GM23338 (cell line): ENCODE measurements around the gene STT3B. TPM values are rescaled to one million over a fixed set of nuclear protein-coding genes. Genes with fewer than 3 reads are reported as not detected.

Experiments used
- ATAC-seq: fragments of 200-7000 bp; cut with Tn5 transposase; 3 replicates; pipeline ENCODE4 v1.9.1; 2020
- DNase-seq: peaks from one replicate; pipeline ENCODE4 v3.0.0-alpha.2; 2015; ENCODE audit warnings: low spot score
- H2AFZ ChIP-seq: fragments of 200-600 bp; sonication (generic); 2 replicates; pipeline ENCODE4 v1.8.0; 2016; ENCODE audit warnings: antibody characterized with exemption, mild to moderate bottlenecking, moderate library complexity
- H3F3A ChIP-seq: fragments of 200-600 bp; sonication (generic); replicated peaks from 2 replicates; pipeline ENCODE4 v1.8.0; 2017; ENCODE audit warnings: antibody characterized with exemption, mixed run types, low read depth
- H3K27ac ChIP-seq: fragments of 200-600 bp; sonication (generic); 2 replicates; pipeline ENCODE4 v1.6.1; 2016; ENCODE audit warnings: low read depth
- H3K27me3 ChIP-seq: fragments of 200-600 bp; sonication (generic); 2 replicates; pipeline ENCODE4 v1.8.0; 2016; ENCODE audit warnings: mild to moderate bottlenecking, mixed run types, moderate library complexity; ENCODE audit not compliant: insufficient read depth
- H3K36me3 ChIP-seq: fragments of 200-600 bp; sonication (generic); 2 replicates; pipeline ENCODE4 v1.8.0; 2016; ENCODE audit warnings: mild to moderate bottlenecking; ENCODE audit not compliant: insufficient read depth
- H3K4me1 ChIP-seq: fragments of 200-600 bp; sonication (generic); 2 replicates; pipeline ENCODE4 v1.8.0; 2016; ENCODE audit warnings: mild to moderate bottlenecking, moderate library complexity; ENCODE audit not compliant: insufficient read depth
- H3K4me2 ChIP-seq: fragments of 200-600 bp; sonication (generic); 2 replicates; pipeline ENCODE4 v1.7.1; 2017; ENCODE audit warnings: mixed run types
- H3K4me3 ChIP-seq: fragments of 200-600 bp; sonication (generic); 2 replicates; pipeline ENCODE4 v1.6.1; 2016; ENCODE audit warnings: mixed run types
- H3K79me2 ChIP-seq: fragments of 200-600 bp; sonication (generic); replicated peaks from 2 replicates; pipeline ENCODE4 v1.8.0; 2017; ENCODE audit warnings: mild to moderate bottlenecking; ENCODE audit not compliant: insufficient read depth
- H3K9me2 ChIP-seq: fragments of 200-600 bp; sonication (generic); 2 replicates; pipeline ENCODE4 v1.8.0; 2017; ENCODE audit not compliant: insufficient read depth
- H4K20me1 ChIP-seq: fragments of 200-600 bp; sonication (generic); replicated peaks from 2 replicates; pipeline ENCODE4 v1.8.0; 2017; ENCODE audit warnings: mild to moderate bottlenecking; ENCODE audit not compliant: insufficient read depth
- H3K27ac Mint-ChIP-seq: 2 replicates; pipeline ENCODE4 v1.8.0; 2020; ENCODE audit warnings: inconsistent platforms, mild to moderate bottlenecking, moderate library complexity, mixed read lengths
- H3K27me3 Mint-ChIP-seq: 3 replicates; pipeline ENCODE4 v1.8.0; 2022; ENCODE audit warnings: low read depth, mild to moderate bottlenecking, moderate library complexity, mixed read lengths, inconsistent platforms; ENCODE audit not compliant: insufficient read depth, poor library complexity
- H3K36me3 Mint-ChIP-seq: 3 replicates; pipeline ENCODE4 v1.8.0; 2021; ENCODE audit warnings: low read depth, mild to moderate bottlenecking, inconsistent platforms, moderate library complexity, mixed read lengths
- H3K4me1 Mint-ChIP-seq: 3 replicates; pipeline ENCODE4 v1.8.0; 2020; ENCODE audit warnings: mild to moderate bottlenecking, inconsistent platforms, mixed read lengths
- H3K4me3 Mint-ChIP-seq: 3 replicates; pipeline ENCODE4 v1.8.0; 2021; ENCODE audit warnings: moderate library complexity, mild to moderate bottlenecking, inconsistent platforms, mixed read lengths
- H3K9me3 Mint-ChIP-seq: 3 replicates; pipeline ENCODE4 v1.8.0; 2020; ENCODE audit warnings: moderate library complexity, mild to moderate bottlenecking, inconsistent platforms, mixed read lengths
- EZH2 ChIP-seq: fragments of 200-600 bp; sonication (generic); IDR thresholded peaks from one replicate; pipeline ENCODE4 v1.8.0; 2017; ENCODE audit warnings: antibody characterized with exemption, mild to moderate bottlenecking, low read depth; ENCODE audit not compliant: unreplicated experiment
- EZH2phosphoT487 ChIP-seq: fragments of 200-600 bp; sonication (generic); IDR thresholded peaks from one replicate; pipeline ENCODE4 v1.8.1; 2018; ENCODE audit warnings: antibody characterized with exemption; ENCODE audit not compliant: unreplicated experiment
- JUNB ChIP-seq: IDR thresholded peaks from one replicate; pipeline ENCODE4 v1.6.1; 2016; ENCODE audit warnings: antibody characterized with exemption; ENCODE audit not compliant: unreplicated experiment
- NANOG ChIP-seq: IDR thresholded peaks from 2 replicates; pipeline ENCODE4 v1.6.1; 2016; ENCODE audit warnings: antibody characterized with exemption, borderline replicate concordance
- POLR2AphosphoS5 ChIP-seq: IDR thresholded peaks from 2 replicates; pipeline ENCODE4 v1.6.1; 2016; ENCODE audit warnings: antibody characterized with exemption, low read depth
- ZNF114 ChIP-seq: fragments of 250-450 bp; sonication (Bioruptor Pico); IDR thresholded peaks from 2 replicates; pipeline ENCODE4 v1.5.0; 2020; ENCODE audit warnings: mild to moderate bottlenecking, moderate library complexity
- ZNF331 ChIP-seq: fragments of 250-450 bp; sonication (Bioruptor Pico); IDR thresholded peaks from 2 replicates; pipeline ENCODE4 v1.5.0; 2020; ENCODE audit warnings: low read depth, mild to moderate bottlenecking, moderate library complexity
- ZNF462 ChIP-seq: fragments of 250-450 bp; sonication (Bioruptor Pico); IDR thresholded peaks from 2 replicates; pipeline ENCODE4 v1.5.0; 2020; ENCODE audit warnings: mild to moderate bottlenecking, moderate library complexity
- polyA plus RNA-seq: library from polyadenylated mRNA; unstranded; fragments of >200 nt; fragmentation: Nextera tagmentation; extraction: Ambion mirVana; gene quantifications from 2 replicates; pipeline ENCODE4 v1.2.1, GENCODE V29; 2016
- total RNA-seq: library from RNA; depleted of rRNA; stranded (reverse); fragments of >200 nt; shearing (Covaris generic); gene quantifications from 2 replicates; pipeline ENCODE4 v1.2.3, GENCODE V29; 2014
- TF ChIP-seq, protein P1 (sequence below): IDR thresholded peaks from one replicate; pipeline ENCODE4 v1.6.1; 2018; ENCODE audit warnings: antibody characterized with exemption; ENCODE audit not compliant: unreplicated experiment
- TF ChIP-seq, protein P2 (sequence below), 2 experiments: fragments of 200-600 bp in 1 of 2; sonication (generic) in 1 of 2; conservative IDR thresholded peaks; 2 replicates each; pipeline versions ENCODE4 v1.5.1 to v1.6.1; 2016 to 2017; ENCODE audit warnings: antibody characterized with exemption in 2 of 2, low read depth in 2 of 2, mild to moderate bottlenecking in 2 of 2, moderate library complexity in 1 of 2

The STT3B gene
- total and polyA plus RNA-seq, 2 experiments from 2014 or later: 44.1 to 167 TPM

DNA sequence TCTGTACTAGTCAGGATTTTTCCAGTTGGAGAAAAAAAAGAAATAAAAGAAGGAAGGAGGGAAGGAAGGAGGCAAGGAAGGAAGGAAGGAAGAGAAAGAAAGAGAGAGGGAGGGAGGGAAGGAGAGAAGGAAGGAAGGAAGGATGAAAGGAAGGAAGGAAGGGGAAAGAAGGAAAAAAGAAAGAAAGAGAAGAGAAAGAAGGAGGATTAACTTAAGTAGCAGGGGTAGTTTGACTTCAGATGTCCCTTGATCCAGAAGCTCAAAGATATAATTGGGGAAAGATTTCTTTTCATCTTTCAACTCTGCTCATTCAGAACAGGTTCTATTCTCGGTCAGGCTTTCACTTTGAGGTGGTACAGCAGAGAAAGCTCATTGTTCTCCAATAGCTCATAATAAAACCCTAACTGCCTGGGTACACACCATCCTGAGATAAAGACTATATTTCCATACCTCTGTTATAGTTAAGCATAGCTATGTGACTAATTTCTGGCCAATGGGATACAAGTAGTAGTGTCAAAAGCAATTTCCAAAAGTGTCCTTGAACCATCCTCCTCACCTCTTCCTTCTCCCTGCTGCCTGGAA lies 23.5 kb upstream of the STT3B start (continued):
- TF ChIP-seq, protein P1, sequence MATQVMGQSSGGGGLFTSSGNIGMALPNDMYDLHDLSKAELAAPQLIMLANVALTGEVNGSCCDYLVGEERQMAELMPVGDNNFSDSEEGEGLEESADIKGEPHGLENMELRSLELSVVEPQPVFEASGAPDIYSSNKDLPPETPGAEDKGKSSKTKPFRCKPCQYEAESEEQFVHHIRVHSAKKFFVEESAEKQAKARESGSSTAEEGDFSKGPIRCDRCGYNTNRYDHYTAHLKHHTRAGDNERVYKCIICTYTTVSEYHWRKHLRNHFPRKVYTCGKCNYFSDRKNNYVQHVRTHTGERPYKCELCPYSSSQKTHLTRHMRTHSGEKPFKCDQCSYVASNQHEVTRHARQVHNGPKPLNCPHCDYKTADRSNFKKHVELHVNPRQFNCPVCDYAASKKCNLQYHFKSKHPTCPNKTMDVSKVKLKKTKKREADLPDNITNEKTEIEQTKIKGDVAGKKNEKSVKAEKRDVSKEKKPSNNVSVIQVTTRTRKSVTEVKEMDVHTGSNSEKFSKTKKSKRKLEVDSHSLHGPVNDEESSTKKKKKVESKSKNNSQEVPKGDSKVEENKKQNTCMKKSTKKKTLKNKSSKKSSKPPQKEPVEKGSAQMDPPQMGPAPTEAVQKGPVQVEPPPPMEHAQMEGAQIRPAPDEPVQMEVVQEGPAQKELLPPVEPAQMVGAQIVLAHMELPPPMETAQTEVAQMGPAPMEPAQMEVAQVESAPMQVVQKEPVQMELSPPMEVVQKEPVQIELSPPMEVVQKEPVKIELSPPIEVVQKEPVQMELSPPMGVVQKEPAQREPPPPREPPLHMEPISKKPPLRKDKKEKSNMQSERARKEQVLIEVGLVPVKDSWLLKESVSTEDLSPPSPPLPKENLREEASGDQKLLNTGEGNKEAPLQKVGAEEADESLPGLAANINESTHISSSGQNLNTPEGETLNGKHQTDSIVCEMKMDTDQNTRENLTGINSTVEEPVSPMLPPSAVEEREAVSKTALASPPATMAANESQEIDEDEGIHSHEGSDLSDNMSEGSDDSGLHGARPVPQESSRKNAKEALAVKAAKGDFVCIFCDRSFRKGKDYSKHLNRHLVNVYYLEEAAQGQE: no peak

DNA sequence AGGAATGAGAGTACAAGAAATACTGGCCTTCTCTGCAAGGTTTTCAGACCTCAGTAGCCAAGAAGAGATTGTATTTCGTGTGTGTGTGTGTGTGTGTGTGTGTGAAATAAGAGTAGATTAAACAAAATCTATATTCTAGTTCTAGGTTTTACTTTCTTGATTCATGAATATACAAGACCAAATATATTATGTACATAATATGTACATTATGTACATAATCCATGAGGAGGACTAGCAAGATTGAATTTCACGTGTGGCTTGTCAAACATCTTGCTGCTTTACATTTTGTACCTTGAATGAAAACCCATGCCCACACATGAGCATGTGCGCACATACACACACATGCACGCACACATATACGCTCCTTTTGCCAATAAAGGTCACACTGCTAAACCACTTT lies 18.2 kb upstream of the STT3B start:
- Histone ChIP-seq H3K4me1 (no peaks in the 10 kb centered on the region), H4K20me1 (no peaks in the 10 kb centered on the region), H3K27ac (no peak overlapping the region), H3F3A (no peaks in the 10 kb centered on the region), H3K79me2 (no peaks in the 10 kb centered on the region), H3K36me3 (no peaks in the 10 kb centered on the region), H3K9me2 (peaks cover 7% of the 10 kb centered on the region), H2AFZ (no peak overlapping the region), H3K4me3 (no peak overlapping the region), H3K4me2 (no peak overlapping the region), H3K27me3 (no peaks in the 10 kb centered on the region)
- no peak for DNase-seq
- Mint-ChIP-seq H3K4me3 (no peak overlapping the region), H3K36me3 (no peaks in the 10 kb centered on the region), H3K4me1 (no peaks in the 10 kb centered on the region), H3K27ac (no peak overlapping the region), H3K27me3 (peaks cover 2% of the 10 kb centered on the region), H3K9me3 (no peaks in the 10 kb centered on the region)
- no peak for ATAC-seq
- no peak for TF ChIP-seq POLR2AphosphoS5
- no peak for TF ChIP-seq ZNF331 (CRISPR knock-in tag)
- TF ChIP-seq ZNF114 (CRISPR knock-in tag): no peak
- TF ChIP-seq EZH2: no peak
- TF ChIP-seq, protein P2, sequence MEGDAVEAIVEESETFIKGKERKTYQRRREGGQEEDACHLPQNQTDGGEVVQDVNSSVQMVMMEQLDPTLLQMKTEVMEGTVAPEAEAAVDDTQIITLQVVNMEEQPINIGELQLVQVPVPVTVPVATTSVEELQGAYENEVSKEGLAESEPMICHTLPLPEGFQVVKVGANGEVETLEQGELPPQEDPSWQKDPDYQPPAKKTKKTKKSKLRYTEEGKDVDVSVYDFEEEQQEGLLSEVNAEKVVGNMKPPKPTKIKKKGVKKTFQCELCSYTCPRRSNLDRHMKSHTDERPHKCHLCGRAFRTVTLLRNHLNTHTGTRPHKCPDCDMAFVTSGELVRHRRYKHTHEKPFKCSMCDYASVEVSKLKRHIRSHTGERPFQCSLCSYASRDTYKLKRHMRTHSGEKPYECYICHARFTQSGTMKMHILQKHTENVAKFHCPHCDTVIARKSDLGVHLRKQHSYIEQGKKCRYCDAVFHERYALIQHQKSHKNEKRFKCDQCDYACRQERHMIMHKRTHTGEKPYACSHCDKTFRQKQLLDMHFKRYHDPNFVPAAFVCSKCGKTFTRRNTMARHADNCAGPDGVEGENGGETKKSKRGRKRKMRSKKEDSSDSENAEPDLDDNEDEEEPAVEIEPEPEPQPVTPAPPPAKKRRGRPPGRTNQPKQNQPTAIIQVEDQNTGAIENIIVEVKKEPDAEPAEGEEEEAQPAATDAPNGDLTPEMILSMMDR (conservative IDR thresholded peaks at IDR 0.05; ENCODE audit: low read depth in 2 of 2): no peak
- no peak for TF ChIP-seq NANOG
- TF ChIP-seq, protein P1: no peak
- TF ChIP-seq EZH2phosphoT487: no peak
- no peak for TF ChIP-seq ZNF462 (CRISPR knock-in tag)
- TF ChIP-seq JUNB: no peak
